Measurements from ENCODE around the gene TEX19.

The TEX19 gene

DNA sequence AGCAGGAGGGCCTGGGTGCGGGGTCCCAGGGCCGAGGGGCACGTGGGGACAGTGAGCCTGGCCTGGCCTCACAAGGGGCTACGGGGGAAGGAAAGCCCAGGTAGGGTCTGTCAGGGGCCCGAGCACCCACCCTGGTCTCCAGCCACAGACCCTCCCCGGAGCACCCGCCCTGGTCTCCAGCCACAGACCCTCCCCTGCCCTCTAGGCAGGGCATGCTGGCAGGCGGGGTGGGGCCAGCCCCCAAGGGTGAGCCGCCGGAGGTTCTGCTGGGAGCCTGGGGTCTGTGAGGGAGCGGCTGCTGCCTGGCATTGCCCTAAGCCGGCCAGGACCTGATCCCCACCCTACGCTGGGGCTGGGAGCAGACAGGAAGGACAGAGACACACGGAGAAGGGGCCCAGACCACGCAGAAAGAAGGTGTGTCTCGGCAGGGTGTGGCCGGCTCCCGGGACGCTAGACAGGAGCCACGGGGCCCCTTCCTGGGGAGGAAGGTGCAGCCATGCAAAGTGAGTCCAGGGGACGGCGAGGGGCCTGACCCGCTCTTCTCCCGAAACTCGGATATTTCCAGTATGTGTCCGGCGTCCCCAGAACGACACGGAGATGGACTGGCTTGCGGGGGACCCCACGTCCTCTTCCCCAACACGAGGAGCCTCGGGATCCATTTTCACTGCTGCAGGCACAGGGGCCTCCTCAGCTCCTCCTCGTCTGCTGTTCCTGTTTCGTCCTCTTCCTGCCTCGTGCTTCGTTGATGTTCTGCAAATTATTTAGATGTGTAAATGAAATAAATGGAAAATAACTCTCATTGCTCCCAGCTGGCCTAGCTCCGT, 28.0 kb downstream of the TEX19 start:
- Histone ChIP-seq H3K9me3 (ENCODE audit: control insufficient read depth, low read length) (no peaks in the 10 kb centered on the region), H3K27me3 (replicated peaks; ENCODE audit: control insufficient read depth, insufficient read depth, low read length, poor library complexity, severe bottlenecking) (peaks cover 6% of the 10 kb centered on the region), H3K4me3 (ENCODE audit: insufficient read depth, low read depth, low read length, poor library complexity, severe bottlenecking) (no peak overlapping the region), H3K36me3 (ENCODE audit: control insufficient read depth, insufficient read depth, low read length) (peaks cover 3% of the 10 kb centered on the region), H3K4me1 (ENCODE audit: control insufficient read depth, insufficient read depth, low read length, poor library complexity, severe bottlenecking) (peaks cover 4% of the 10 kb centered on the region), H3K27ac (ENCODE audit: insufficient read depth, low read length, poor library complexity, severe bottlenecking) (no peak overlapping the region)
- no peak for DNase-seq

DNA sequence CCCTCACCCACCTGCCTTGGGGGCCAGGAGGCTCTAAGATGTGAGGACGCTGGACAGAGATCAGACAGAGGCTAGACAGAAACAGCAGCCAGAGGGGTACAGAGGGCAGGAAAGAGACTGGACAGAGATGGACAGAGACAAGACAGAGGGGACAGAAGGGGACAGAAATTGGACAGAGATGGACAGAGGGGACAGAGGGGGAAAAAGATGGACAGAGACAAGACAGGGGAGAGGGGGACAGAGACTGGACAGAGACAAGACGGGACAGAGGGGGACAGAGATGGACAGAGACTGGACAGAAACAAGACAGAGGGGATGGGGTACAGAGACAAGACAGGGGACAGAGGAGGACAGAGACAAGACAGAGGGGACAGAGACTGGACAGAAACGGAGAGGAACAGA, 28.7 kb downstream of the TEX19 start:
- H3K4me3 ChIP-seq (ENCODE audit: insufficient read depth, low read depth, low read length, poor library complexity, severe bottlenecking) = no peak overlapping the region
- peaks cover 6% of the 10 kb centered on the region for H3K27me3 ChIP-seq (replicated peaks; ENCODE audit: control insufficient read depth, insufficient read depth, low read length, poor library complexity, severe bottlenecking)
- DNase-seq = no peak

DNA sequence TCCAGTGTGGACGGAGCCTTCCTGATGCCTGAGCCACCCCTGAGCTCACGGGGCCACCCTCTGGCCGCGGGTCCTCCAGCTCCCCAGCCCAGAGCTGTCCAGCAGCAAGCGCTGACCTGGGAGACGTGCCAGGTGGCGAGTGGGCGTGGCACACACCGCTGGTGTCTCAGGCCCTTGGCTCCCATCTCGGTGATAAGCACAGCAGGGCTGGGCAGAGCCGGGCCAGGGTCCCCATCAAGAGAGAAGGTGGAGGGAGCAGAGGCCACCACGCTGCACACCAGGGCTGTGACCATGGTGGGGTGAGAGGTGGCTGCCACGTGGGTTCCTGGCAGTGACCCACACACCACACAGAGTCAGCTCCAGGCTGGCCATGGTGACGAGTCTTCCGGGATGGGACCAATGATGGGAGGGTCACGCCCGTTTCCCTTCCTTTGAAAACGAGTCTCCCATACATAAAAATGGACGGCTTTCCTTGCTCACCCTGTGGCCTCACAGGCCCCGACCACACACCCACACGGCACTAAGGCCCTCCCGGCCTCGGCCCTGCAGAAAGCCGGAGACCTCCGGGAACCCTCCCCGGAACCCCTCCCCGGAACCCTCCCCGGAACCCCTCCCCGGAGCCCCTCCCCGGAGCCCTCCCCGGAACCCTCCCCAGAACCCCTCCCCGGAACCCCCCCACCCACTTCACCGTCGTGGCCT, 29.3 kb downstream of the TEX19 start:
- H3K36me3 ChIP-seq (ENCODE audit: control insufficient read depth, insufficient read depth, low read length) = peaks cover 11% of the 10 kb centered on the region
- no peak overlapping the region for H3K27ac ChIP-seq (ENCODE audit: insufficient read depth, low read length, poor library complexity, severe bottlenecking)
- no peak overlapping the region for H3K4me3 ChIP-seq (ENCODE audit: insufficient read depth, low read depth, low read length, poor library complexity, severe bottlenecking)
- DNase-seq = no peak
- peaks cover 4% of the 10 kb centered on the region for H3K4me1 ChIP-seq (ENCODE audit: control insufficient read depth, insufficient read depth, low read length, poor library complexity, severe bottlenecking)
- no peaks in the 10 kb centered on the region for H3K9me3 ChIP-seq (ENCODE audit: control insufficient read depth, low read length)
- peaks cover 6% of the 10 kb centered on the region for H3K27me3 ChIP-seq (replicated peaks; ENCODE audit: control insufficient read depth, insufficient read depth, low read length, poor library complexity, severe bottlenecking)

More for the DNA sequence above, 28.7 kb downstream of the TEX19 start:
- H3K4me1 ChIP-seq (ENCODE audit: control insufficient read depth, insufficient read depth, low read length, poor library complexity, severe bottlenecking) = peaks cover 4% of the 10 kb centered on the region
- no peak overlapping the region for H3K27ac ChIP-seq (ENCODE audit: insufficient read depth, low read length, poor library complexity, severe bottlenecking)
- peaks cover 7% of the 10 kb centered on the region for H3K36me3 ChIP-seq (ENCODE audit: control insufficient read depth, insufficient read depth, low read length)
- H3K9me3 ChIP-seq (ENCODE audit: control insufficient read depth, low read length) = no peaks in the 10 kb centered on the region

DNA sequence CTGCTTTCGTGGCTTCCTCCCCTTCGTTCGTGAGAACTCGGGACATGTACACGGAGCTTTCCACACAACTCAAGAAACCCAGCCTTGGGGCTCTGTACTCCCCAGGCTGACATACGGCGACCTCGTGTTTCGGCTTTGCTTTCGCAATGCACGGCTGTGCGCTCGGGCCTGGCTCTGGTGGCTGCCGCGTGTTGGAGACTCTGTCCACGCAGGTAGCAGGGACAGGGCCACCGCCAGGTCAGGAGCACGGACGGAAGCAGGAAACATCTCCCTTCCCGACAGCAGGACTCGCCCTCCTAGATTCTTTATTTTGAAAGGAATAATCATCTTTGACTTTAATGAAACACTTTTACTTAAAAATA, 29.9 kb downstream of the TEX19 start:
- no peak overlapping the region for H3K27ac ChIP-seq (ENCODE audit: insufficient read depth, low read length, poor library complexity, severe bottlenecking)
- no peak for DNase-seq
- H3K27me3 ChIP-seq (replicated peaks; ENCODE audit: control insufficient read depth, insufficient read depth, low read length, poor library complexity, severe bottlenecking) = peaks cover under 1% of the 10 kb centered on the region
- no peak overlapping the region for H3K4me3 ChIP-seq (ENCODE audit: insufficient read depth, low read depth, low read length, poor library complexity, severe bottlenecking)
- peaks cover 12% of the 10 kb centered on the region for H3K36me3 ChIP-seq (ENCODE audit: control insufficient read depth, insufficient read depth, low read length)
- no peaks in the 10 kb centered on the region for H3K9me3 ChIP-seq (ENCODE audit: control insufficient read depth, low read length)
- peaks cover 4% of the 10 kb centered on the region for H3K4me1 ChIP-seq (ENCODE audit: control insufficient read depth, insufficient read depth, low read length, poor library complexity, severe bottlenecking)

DNA sequence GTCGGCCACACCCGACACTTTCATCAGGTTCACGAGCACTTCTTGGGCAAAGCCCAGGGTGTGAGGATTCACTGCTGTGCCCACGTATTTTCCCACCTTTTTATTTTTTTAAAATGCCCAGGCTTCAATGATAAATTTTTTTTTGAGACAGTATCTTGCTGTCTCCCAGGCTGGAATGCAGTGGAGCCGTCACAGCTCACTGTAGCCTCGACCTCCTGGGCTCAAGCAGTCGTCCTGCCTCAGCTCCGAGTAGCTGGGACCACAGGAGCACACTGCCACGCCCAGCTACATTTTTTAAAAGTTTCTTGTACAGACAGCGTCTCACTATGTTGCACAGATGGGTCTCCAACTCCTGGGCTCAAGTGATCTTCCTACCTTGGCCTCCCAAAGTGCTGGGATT, 30.3 kb downstream of the TEX19 start:
- Histone ChIP-seq H3K27me3 (replicated peaks; ENCODE audit: control insufficient read depth, insufficient read depth, low read length, poor library complexity, severe bottlenecking) (no peaks in the 10 kb centered on the region), H3K27ac (ENCODE audit: insufficient read depth, low read length, poor library complexity, severe bottlenecking) (no peak overlapping the region), H3K4me3 (ENCODE audit: insufficient read depth, low read depth, low read length, poor library complexity, severe bottlenecking) (no peak overlapping the region), H3K4me1 (ENCODE audit: control insufficient read depth, insufficient read depth, low read length, poor library complexity, severe bottlenecking) (peaks cover 4% of the 10 kb centered on the region), H3K9me3 (ENCODE audit: control insufficient read depth, low read length) (no peaks in the 10 kb centered on the region), H3K36me3 (ENCODE audit: control insufficient read depth, insufficient read depth, low read length) (peaks cover 15% of the 10 kb centered on the region)
- no peak for DNase-seq

DNA sequence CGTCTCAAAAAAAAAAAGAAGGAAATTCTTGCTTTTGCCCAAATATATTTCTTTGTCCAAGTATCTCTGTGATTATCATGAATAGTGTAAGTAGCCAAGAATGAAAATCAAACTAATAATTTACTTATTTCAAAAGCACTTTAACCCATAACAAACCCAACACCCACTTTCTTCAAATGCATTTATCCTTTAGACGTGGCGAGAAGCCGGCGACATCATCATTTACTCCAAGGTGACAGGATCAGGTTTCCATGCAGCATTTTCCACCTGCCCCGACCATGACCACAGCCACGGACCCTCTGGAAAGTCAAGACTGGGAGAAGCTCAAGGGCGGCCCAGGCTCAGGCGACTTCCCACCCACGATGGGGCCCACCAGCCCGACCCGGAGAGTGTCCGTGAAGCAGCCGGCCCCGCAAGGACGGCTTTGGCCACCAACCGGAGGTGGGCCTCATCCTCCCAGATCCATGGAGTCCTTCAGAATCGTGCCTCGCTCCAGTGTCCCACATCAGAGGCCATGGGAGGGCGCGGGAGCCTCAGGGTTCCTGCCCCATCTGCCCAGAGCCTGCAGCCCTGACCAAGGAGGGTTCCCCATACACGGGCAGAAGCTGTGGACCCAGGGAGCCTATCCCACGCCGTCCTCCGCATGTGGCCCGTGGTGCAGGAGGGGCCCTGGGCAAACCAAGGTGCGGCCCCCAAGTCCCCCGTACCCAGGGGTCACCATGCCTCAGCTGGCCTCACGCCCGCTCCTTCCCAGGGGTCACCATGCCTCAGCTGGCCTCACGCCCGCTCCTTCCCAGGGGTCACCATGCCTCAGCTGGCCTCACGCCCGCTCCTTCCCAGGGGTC, 31.2 kb downstream of the TEX19 start:
- H3K36me3 ChIP-seq (ENCODE audit: control insufficient read depth, insufficient read depth, low read length) = peaks cover 16% of the 10 kb centered on the region
- no peaks in the 10 kb centered on the region for H3K9me3 ChIP-seq (ENCODE audit: control insufficient read depth, low read length)

DNA sequence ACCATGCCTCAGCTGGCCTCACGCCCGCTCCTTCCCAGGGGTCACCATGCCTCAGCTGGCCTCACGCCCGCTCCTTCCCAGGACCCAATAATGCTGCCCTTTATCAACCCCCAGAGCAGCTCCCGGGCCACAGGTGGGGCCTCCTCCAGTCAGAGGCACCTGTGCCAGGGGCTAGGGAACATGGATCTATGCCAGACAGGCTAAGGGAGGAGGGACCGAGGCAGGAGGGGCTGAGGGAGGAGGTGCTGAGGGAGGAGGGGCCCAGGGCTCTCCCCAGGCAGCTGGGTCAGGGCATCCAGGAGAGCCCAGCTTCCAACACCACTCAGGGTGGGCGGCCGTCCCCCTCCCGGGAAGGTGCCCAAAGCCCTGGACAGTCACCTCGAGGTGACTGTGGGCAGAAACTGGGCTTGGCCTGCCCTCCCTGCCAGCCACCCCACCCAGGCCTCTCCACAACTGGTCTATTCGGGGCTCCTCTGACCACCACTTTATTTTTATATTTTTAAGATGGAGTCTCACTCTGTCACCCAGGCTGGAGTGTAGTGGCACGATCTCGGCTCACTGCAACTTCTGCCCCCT, 31.9 kb downstream of the TEX19 start:
- Histone ChIP-seq H3K9me3 (ENCODE audit: control insufficient read depth, low read length) (no peaks in the 10 kb centered on the region), H3K4me3 (ENCODE audit: insufficient read depth, low read depth, low read length, poor library complexity, severe bottlenecking) (no peak overlapping the region), H3K27me3 (replicated peaks; ENCODE audit: control insufficient read depth, insufficient read depth, low read length, poor library complexity, severe bottlenecking) (no peaks in the 10 kb centered on the region), H3K4me1 (ENCODE audit: control insufficient read depth, insufficient read depth, low read length, poor library complexity, severe bottlenecking) (peaks cover 4% of the 10 kb centered on the region), H3K36me3 (ENCODE audit: control insufficient read depth, insufficient read depth, low read length) (peaks cover 16% of the 10 kb centered on the region), H3K27ac (ENCODE audit: insufficient read depth, low read length, poor library complexity, severe bottlenecking) (no peak overlapping the region)
- DNase-seq = no peak

More for the DNA sequence above, 31.2 kb downstream of the TEX19 start:
- H3K27ac ChIP-seq (ENCODE audit: insufficient read depth, low read length, poor library complexity, severe bottlenecking) = no peak overlapping the region
- H3K4me1 ChIP-seq (ENCODE audit: control insufficient read depth, insufficient read depth, low read length, poor library complexity, severe bottlenecking) = peaks cover 4% of the 10 kb centered on the region
- no peaks in the 10 kb centered on the region for H3K27me3 ChIP-seq (replicated peaks; ENCODE audit: control insufficient read depth, insufficient read depth, low read length, poor library complexity, severe bottlenecking)
- DNase-seq = no peak
- no peak overlapping the region for H3K4me3 ChIP-seq (ENCODE audit: insufficient read depth, low read depth, low read length, poor library complexity, severe bottlenecking)

DNA sequence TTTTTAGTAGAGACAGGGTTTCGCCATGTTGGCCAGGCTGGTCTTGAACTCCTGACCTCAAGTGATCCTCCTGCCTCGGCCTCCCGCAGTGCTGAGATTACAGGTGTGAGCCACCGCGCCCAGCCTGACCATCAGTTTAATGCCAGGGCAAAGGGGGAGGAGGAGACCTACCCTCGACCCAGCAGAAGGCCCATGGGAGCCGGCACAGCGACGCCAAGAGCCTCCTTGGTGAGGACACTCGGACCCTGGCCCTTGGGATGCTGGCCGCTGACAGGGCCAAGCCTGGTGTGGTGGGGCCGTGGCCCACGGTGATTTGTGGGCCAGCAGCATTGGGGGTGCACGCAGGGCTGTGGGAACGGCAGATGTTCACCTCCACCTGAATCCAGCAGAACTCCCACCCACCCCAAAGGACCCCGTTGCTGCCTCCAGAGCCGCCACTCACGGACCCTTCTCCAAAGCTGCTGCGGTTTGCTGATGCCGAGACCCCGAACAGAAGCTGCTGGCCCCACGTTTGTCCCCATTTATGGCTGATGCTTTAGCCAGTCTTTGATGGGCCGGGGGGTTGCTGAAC, 32.5 kb downstream of the TEX19 start:
- H3K4me1 ChIP-seq (ENCODE audit: control insufficient read depth, insufficient read depth, low read length, poor library complexity, severe bottlenecking) = peaks cover 4% of the 10 kb centered on the region
- no peaks in the 10 kb centered on the region for H3K9me3 ChIP-seq (ENCODE audit: control insufficient read depth, low read length)
- DNase-seq = no peak
- H3K27ac ChIP-seq (ENCODE audit: insufficient read depth, low read length, poor library complexity, severe bottlenecking) = no peak overlapping the region
- H3K27me3 ChIP-seq (replicated peaks; ENCODE audit: control insufficient read depth, insufficient read depth, low read length, poor library complexity, severe bottlenecking) = no peaks in the 10 kb centered on the region
- peaks cover 16% of the 10 kb centered on the region for H3K36me3 ChIP-seq (ENCODE audit: control insufficient read depth, insufficient read depth, low read length)
- H3K4me3 ChIP-seq (ENCODE audit: insufficient read depth, low read depth, low read length, poor library complexity, severe bottlenecking) = no peak overlapping the region

DNA sequence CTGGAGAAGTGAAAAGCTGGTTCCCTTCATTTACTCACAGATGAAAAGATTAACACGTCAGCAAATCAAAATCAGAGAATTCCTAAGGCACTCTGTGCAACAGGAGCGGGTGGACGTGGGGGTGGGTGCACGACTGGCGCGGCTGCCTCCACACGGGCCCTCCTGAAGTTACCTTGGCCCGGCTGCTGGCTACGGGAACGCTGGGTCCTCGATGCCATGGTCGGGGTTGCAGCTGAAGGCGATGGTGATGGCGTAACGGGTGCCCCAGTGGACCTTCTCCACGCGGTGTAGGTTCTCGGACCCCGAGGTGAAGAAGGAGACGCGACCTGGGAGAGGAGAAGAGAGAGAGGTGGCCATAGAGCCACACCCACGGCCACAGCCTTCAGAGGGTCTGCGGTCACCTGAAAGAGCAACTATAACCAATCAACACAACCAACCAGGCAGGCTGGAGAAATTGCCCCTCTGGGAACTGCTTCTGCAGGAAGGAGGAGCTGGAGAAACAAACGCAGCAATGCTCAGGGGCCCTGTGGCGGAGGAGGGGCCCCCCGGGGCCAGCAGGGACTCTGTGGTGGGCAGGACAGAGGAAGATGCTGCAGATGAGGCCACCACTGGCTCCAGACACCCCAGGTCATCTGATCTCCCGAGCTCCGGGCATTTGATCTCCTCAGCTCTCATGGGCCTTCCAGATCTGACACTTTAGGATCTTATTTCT, 33.3 kb downstream of the TEX19 start:
- no peak for DNase-seq
- peaks cover 16% of the 10 kb centered on the region for H3K36me3 ChIP-seq (ENCODE audit: control insufficient read depth, insufficient read depth, low read length)
- no peaks in the 10 kb centered on the region for H3K27me3 ChIP-seq (replicated peaks; ENCODE audit: control insufficient read depth, insufficient read depth, low read length, poor library complexity, severe bottlenecking)
- no peaks in the 10 kb centered on the region for H3K4me1 ChIP-seq (ENCODE audit: control insufficient read depth, insufficient read depth, low read length, poor library complexity, severe bottlenecking)
- H3K9me3 ChIP-seq (ENCODE audit: control insufficient read depth, low read length) = no peaks in the 10 kb centered on the region
- no peak overlapping the region for H3K27ac ChIP-seq (ENCODE audit: insufficient read depth, low read length, poor library complexity, severe bottlenecking)
- no peak overlapping the region for H3K4me3 ChIP-seq (ENCODE audit: insufficient read depth, low read depth, low read length, poor library complexity, severe bottlenecking)
